ENCODE results near the gene SLC9A1. TPM values are rescaled to one million over a fixed set of nuclear protein-coding genes. Genes with fewer than 3 reads are reported as not detected.
A peak's percentile ranks its signal among the peaks of the same experiment; 100 is the strongest.

SLC9A1 gene
- total RNA-seq, 1 donor from 2014 or later = 1.8 TPM

DNA sequence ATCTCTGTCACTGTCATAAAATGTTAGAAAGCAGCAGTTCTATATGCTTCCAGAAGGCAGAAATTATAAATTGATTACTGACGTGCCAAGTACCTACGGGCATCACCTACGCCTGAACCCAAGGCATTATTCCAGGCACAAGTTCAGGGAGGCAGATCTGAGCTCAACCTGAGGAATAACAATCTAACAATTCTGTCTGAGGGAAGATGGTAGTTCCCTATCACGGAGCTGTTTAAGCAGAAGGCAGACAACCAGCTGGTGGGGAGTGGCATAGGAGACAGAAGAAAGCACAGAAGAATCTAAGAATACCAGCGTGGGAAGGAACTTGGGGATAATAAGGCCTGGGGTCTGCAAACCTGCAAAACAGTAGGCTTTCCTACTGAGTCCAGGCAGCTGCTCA is 40.4 kb downstream of the SLC9A1 start:
- peaks cover 6% of the 10 kb centered on the region for H3K36me3 Mint-ChIP-seq
- peaks cover 36% of the 10 kb centered on the region for H3K4me1 Mint-ChIP-seq
- no peak for DNase-seq (ENCODE audit: low spot score)
- H3F3A ChIP-seq (ENCODE audit: low read depth) = no peaks in the 10 kb centered on the region
- H3K4me1 ChIP-seq = peaks cover 15% of the 10 kb centered on the region
- no peaks in the 10 kb centered on the region for H3K27me3 Mint-ChIP-seq (ENCODE audit: insufficient read depth, low read depth)
- H3K79me2 ChIP-seq (ENCODE audit: low read depth) = no peaks in the 10 kb centered on the region
- peak overlapping the region; percentile 88 for H3K27ac Mint-ChIP-seq
- no peaks in the 10 kb centered on the region for H4K20me1 ChIP-seq (ENCODE audit: low read depth)
- H2AFZ ChIP-seq (replicated peaks) = no peak overlapping the region
- H3K4me3 ChIP-seq = no peak overlapping the region
- no peak overlapping the region for H3K27ac ChIP-seq
- H3K9me3 Mint-ChIP-seq = no peaks in the 10 kb centered on the region
- no peak overlapping the region for H3K9ac ChIP-seq
- no peaks in the 10 kb centered on the region for H3K27me3 ChIP-seq
- no peaks in the 10 kb centered on the region for H3K36me3 ChIP-seq
- TF ChIP-seq EZH2phosphoT487 (IDR thresholded peaks at IDR 0.05) (no peak), EZH2 (IDR thresholded peaks at IDR 0.05) (no peak), CTCF (IDR thresholded peaks at IDR 0.05) (no peak)
- no peak overlapping the region for H3K4me3 Mint-ChIP-seq
- H3K4me2 ChIP-seq = no peak overlapping the region
- no peaks in the 10 kb centered on the region for H3K9me3 ChIP-seq (ENCODE audit: low read depth)

- H3K36me3 Mint-ChIP-seq = peaks cover 10% of the 10 kb centered on the region
- H3K9me3 Mint-ChIP-seq = no peaks in the 10 kb centered on the region
- peak overlapping the region; percentile 88 for H3K27ac Mint-ChIP-seq
- Histone ChIP-seq H3K79me2 (ENCODE audit: low read depth) (no peaks in the 10 kb centered on the region), H3K4me2 (no peak overlapping the region), H3K4me3 (no peak overlapping the region), H2AFZ (replicated peaks) (no peak overlapping the region), H3K27ac (no peak overlapping the region), H3K9me3 (ENCODE audit: low read depth) (no peaks in the 10 kb centered on the region), H3K4me1 (peaks cover 10% of the 10 kb centered on the region), H3F3A (ENCODE audit: low read depth) (no peaks in the 10 kb centered on the region), H3K36me3 (no peaks in the 10 kb centered on the region), H3K9ac (no peak overlapping the region), H4K20me1 (ENCODE audit: low read depth) (no peaks in the 10 kb centered on the region), H3K27me3 (no peaks in the 10 kb centered on the region)
- no peaks in the 10 kb centered on the region for H3K27me3 Mint-ChIP-seq (ENCODE audit: insufficient read depth, low read depth)
- TF ChIP-seq EZH2 (IDR thresholded peaks at IDR 0.05) (no peak), EZH2phosphoT487 (IDR thresholded peaks at IDR 0.05) (no peak), CTCF (IDR thresholded peaks at IDR 0.05) (no peak)
- H3K4me3 Mint-ChIP-seq = peak overlapping the region; percentile 49
- no peak for DNase-seq (ENCODE audit: low spot score)
- H3K4me1 Mint-ChIP-seq = peaks cover 29% of the 10 kb centered on the region
These were observed 41.1 kb downstream of the SLC9A1 start for GRCh38 chr1:27113861-27114260.

GRCh38 chr1:27111626-27112573 is 43.0 kb downstream of the SLC9A1 start:
- no peak overlapping the region for H3K9ac ChIP-seq

More at GRCh38 chr1:27111626-27112573, 43.0 kb downstream of the SLC9A1 start:
- no peak overlapping the region for H3K27ac ChIP-seq
- no peaks in the 10 kb centered on the region for H4K20me1 ChIP-seq (ENCODE audit: low read depth)
- no peaks in the 10 kb centered on the region for H3K4me1 ChIP-seq
- H3K27me3 ChIP-seq = no peaks in the 10 kb centered on the region
- H3F3A ChIP-seq (ENCODE audit: low read depth) = no peaks in the 10 kb centered on the region
- no peak overlapping the region for H2AFZ ChIP-seq (replicated peaks)
- TF ChIP-seq EZH2phosphoT487 (IDR thresholded peaks at IDR 0.05) = no peak
- no peak for TF ChIP-seq CTCF (IDR thresholded peaks at IDR 0.05)
- TF ChIP-seq EZH2 (IDR thresholded peaks at IDR 0.05) = no peak
- Mint-ChIP-seq H3K27ac (peak overlapping the region; percentile 78), H3K4me3 (no peak overlapping the region), H3K9me3 (no peaks in the 10 kb centered on the region), H3K36me3 (peaks cover 13% of the 10 kb centered on the region), H3K4me1 (peaks cover 15% of the 10 kb centered on the region), H3K27me3 (ENCODE audit: insufficient read depth, low read depth) (no peaks in the 10 kb centered on the region)
- H3K4me2 ChIP-seq = no peak overlapping the region
- H3K79me2 ChIP-seq (ENCODE audit: low read depth) = no peaks in the 10 kb centered on the region
- no peak for DNase-seq (ENCODE audit: low spot score)
- no peak overlapping the region for H3K4me3 ChIP-seq
- H3K9me3 ChIP-seq (ENCODE audit: low read depth) = no peaks in the 10 kb centered on the region
- no peaks in the 10 kb centered on the region for H3K36me3 ChIP-seq

Data from neural progenitor cell (in vitro differentiated cells).